Fibroblast of skin of right biceps (primary cell): ENCODE results near the gene RPS5.
"Not testable (repeated sequence)": the region's sequence is repeated elsewhere in the genome, so short reads cannot be mapped to it uniquely, and the experiment has no call there.

Source experiments
- DNase-seq: peaks from one replicate; pipeline ENCODE4 v3.0.0-alpha.2; 2013

The RPS5 gene

DNA sequence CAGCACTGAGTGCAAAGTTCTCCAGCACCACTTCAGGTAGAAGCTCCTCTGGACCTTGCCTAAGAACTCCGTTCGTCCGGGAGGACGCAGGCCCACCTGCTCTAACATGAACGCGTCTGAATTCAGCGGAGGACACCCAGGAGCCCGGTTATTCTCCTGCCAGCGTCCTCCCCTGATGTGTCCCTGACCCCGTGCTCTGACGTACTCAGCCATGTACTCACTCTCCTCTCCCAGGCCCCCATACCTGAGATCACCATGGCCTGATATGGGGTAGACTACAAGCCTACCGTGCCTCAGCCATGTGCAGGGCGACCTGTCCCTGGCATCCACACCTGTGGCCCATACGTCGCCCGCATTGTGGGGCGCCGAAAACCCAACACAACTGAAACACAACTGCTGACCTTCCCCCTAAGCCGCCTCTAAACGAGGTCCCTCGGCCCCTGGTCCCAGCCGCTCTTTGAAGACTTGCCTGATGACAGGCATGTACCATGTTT is 20.6 kb downstream of the RPS5 start:
- no peak for DNase-seq

DNA sequence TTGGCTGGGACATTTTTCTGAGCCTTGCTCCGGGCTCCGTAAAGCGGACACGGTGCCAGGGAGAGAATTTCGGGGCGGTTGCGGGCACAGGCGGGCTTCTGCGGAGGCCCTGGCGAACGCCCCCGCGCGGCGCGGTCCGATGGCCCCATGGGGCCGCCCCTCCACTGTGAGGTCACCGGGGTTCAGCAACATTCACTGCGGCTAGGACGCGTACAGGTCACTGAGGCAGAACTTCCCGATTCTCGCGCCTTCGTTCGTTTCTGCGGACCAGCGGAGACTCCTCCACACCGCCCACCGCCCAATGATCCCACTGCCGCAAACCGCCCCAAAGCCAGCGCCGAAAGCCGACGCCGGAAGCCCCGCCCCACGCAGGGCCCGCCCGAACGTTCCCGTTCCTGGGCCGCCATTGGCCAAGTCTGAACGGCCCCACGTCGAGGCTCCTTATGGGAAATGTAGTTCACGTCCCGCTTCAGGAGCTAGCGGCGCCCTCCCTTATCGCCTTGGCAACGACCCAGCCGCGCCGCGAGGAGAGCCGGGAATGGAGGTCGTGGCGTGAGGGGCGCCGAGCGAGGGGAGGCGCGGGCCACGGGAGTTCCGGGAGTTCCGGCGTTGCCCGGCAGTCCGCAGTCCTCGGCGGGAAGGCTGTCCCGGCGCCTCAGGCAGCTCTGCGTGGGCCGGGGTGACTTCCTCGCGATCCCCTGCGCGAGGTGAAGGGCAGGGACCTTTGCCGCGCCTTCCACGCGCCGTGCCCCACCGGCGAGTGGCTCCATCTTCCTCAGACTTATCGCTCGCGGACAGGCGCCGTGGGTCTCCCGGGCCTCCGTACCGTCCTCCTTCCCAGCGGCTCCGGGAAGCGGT is 21.3 kb downstream of the RPS5 start, which contains the start of gene ZNF584:
Gene ZNF584, plus strand, starts transcription at position 498 of the 858 bp plus-strand sequence. CDS start 499 bp downstream, outside the sequence.
- DNase-seq = peak; percentile 96

GRCh38 chr19:58409010-58409790 is 22.1 kb downstream of the RPS5 start:
- peak; percentile 35 for DNase-seq

GRCh38 chr19:58416604-58417003 is 29.5 kb downstream of the RPS5 start:
- DNase-seq = no peak

- no peak for DNase-seq
Measured at GRCh38 chr19:58417071-58417470, 30.0 kb downstream of the RPS5 start.

GRCh38 chr19:58428617-58429016 is 41.5 kb downstream of the RPS5 start:
- no peak for DNase-seq

DNA sequence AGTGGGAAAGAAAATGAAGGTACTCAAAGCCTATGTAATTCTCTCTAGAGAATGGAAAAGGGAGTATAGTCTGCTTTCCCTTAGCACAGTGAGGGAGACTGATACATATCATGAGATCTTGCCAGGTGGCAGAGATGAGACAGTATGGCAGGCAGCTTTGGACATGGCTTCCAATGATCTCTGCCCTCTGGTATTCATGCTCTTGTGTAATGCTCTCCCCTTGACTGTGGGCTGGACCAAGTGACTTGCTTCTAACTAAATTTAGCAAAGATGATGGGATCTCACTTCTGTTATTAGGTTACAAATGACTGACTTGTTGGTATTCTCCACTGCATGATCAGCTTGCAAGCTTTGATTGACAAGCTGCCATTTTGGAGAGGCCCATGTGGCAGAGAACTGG is 42.7 kb downstream of the RPS5 start:
- no peak for DNase-seq

- DNase-seq = peak; percentile 30
Measured at GRCh38 chr19:58434217-58434616, 47.1 kb downstream of the RPS5 start.

DNA sequence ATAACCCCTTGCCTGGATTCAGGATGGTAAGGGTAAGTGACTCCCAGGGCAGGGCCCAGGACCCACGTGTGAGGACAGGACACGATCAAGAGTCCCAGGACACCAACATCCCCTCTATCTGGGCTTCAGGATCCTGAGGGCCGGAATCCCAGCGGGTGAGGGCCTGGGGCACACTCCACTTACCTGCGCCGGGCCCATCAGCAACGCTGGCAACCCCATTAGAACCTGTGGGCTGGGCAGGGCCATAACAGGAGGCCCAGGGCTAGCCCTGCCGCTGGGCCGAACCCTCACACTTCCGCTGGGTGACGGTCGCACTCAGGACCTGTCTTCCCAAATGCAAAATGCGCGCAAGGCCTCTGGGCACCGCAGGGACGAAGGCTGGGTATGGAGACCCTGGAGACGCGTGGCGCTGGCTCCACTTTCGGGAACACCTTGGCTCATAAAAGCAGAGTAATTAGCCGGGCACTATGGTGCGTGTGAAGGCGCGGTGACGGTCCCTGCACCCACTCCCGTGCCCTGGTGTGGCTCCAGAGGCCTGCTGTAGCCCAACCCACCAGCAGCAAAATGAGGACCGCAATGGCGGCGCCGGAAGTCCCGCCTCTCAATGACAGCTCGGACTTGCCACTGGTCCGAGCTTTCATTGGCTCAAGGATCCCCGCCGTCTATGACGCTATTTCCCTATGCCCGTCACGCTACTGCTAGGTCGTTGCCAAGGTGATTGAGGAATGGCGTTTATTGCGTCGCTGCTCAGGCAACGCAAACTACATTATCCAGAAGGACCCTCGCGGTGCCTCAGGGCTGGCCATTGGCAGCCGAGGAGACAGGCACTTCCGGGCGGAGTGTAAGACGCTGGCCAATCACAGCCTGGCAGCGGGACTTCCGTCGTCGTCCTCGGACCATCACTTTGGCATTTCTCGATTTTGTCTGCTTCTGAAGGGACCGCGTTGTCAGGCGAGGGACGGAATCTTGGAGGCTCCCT is 52.8 kb downstream of the RPS5 start, which contains the start of gene ZNF132:
Gene ZNF132, minus strand, starts transcription at position 578 of the 979 bp plus-strand sequence. Its CDS starts 332 bp downstream, at position 246.
- DNase-seq = peak; percentile 100

DNA sequence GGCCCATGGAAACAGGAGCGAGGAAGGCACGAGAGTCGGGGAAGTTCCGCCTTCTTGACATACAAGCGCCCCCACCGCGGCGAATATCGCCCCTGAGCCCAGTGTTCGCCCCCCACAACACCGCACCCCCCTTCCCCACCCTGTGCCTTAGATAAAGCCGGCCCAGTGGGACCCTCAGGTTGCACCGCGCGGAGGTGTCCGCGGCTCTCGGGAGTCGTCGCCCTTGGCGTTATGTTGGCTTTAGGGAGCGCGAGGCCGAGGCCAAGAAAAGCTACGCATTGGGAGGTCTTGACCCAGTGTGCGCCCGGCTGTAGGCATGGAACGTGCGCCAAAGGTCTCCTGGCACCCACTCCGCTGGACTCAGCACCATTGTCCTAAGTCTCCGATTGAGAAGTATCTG is 53.5 kb downstream of the RPS5 start:
- DNase-seq = no peak

DNA sequence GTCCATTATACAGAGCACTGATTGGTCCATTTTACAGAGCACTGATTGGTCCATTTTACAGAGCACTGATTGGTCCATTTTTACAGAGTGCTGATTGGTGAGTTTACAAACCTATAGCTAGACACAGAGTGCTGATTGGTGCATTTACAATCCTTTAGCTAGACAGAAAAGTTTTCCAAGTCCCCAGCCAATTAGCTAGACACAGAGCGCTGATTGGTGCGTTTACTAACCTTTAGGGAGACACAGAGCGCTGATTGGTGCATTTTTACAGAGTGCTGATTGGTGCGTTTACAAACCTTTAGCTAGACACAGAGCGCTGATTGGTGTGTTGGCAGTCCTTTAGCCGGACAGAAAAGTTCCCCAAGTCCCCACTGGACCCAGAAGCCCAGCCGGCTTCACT is 55.9 kb downstream of the RPS5 start:
- DNase-seq = not testable (repeated sequence)
